GM12865 (cell line): ENCODE results near the gene QSOX2.

Source experiments
- DNase-seq: peaks from one replicate; pipeline ENCODE4 v3.0.0; 2010; ENCODE audit warnings: low read depth
- H3K4me3 ChIP-seq: 2 replicates; pipeline ENCODE4 v1.5.1; 2011; ENCODE audit warnings: mild to moderate bottlenecking, low read depth, low read length, control low read depth
- TF ChIP-seq, protein P1 (sequence below): IDR thresholded peaks from 2 replicates; pipeline ENCODE4 v1.5.1; 2011; ENCODE audit warnings: low read length, control low read depth, low read depth, inconsistent platforms; ENCODE audit not compliant: insufficient read depth; ENCODE audit errors: missing control alignments

The QSOX2 gene

DNA sequence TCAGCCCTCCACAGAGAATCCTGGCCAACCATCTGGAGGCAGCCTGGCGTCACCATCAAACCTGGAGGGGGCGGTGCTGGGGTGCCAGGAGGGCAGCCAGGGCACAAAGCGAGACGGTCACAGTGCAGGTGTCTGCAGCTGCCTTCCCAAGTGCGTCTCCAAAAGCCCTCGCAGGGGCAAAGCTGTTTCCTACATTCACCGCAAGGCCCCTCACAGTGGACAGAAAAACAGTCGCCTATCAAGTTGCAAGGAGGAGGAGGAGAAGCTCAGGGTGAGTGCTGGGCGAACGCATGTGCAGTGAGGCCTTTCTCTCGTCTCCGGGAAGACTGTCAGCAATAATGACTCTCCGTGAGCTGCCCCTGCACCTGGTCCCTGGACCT lies 22.7 kb downstream of the QSOX2 start:
- H3K4me3 ChIP-seq = no peak overlapping the region
- no peak for DNase-seq
- TF ChIP-seq, protein P1, sequence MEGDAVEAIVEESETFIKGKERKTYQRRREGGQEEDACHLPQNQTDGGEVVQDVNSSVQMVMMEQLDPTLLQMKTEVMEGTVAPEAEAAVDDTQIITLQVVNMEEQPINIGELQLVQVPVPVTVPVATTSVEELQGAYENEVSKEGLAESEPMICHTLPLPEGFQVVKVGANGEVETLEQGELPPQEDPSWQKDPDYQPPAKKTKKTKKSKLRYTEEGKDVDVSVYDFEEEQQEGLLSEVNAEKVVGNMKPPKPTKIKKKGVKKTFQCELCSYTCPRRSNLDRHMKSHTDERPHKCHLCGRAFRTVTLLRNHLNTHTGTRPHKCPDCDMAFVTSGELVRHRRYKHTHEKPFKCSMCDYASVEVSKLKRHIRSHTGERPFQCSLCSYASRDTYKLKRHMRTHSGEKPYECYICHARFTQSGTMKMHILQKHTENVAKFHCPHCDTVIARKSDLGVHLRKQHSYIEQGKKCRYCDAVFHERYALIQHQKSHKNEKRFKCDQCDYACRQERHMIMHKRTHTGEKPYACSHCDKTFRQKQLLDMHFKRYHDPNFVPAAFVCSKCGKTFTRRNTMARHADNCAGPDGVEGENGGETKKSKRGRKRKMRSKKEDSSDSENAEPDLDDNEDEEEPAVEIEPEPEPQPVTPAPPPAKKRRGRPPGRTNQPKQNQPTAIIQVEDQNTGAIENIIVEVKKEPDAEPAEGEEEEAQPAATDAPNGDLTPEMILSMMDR = no peak

DNA sequence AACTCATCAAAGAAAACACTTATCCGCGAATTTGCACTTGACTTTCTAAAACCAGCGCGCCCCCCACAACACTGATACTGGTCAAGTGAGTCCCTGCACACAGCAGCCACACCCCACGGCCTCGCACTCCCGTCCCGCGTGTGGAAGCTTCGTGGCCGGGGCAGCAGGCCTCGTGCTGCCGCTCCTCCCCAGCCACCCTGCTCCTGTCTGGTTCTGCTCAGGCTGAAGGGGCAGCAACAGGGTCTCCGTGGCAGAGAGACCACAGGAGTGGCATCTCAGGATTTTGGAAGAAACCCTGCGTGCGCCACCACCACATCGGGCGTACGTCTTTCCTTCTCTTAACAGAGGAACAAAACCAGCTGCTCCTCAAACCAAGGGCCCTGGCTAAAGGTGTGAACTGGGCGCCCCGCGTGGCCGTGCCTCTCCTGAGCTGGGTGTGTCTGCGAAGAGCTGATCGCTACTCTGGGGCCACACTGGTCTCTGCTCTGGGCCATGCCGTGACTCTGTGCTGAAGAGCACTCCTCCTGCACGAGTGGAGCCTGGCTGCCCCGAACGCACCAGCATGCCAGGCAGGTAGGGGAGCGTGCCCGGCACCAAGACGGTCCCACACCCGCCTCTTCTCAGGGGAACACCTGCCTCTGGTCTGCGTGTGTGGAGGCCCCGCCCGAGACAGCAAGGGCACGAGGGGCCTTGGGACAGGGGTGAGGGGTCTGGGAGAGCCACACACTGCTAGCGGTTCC lies 23.3 kb downstream of the QSOX2 start:
- DNase-seq = no peak
- TF ChIP-seq, protein P1 = no peak
- H3K4me3 ChIP-seq = no peak overlapping the region

DNA sequence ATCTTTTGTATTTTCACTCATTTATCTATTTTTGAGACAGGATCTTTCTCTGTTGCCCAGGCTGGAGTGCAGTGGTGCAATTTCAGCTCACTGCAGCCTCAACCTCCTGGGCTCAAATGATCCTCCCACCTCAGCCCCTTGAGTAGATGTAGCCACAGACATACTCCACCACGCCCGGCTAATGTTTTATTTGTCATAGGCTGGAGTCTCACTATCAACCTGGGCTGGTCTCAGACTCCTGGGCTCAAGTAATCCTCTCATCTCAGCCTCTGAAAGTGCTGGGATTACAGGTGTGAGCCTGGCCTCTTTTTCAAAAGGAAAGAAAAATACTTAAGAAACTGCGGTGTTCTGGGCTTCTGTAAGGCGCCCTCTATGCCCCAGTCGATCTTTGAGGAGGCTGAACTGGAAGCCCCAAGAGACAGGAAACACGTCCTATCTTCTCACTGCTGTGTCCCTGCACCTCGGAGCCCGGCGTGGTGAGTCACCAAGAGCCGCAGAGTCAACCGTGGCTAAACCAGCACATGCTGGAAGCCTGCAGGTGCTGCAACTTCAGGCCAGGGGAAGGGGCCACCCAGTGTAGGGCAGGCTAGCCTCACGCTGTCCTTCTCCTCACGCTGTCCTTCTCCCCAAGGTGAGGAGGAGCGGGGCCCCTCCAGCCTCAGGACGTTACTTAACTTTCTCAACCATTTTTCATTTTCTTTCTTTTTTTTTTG lies 25.4 kb downstream of the QSOX2 start:
- TF ChIP-seq, protein P1 = no peak
- DNase-seq = no peak
- no peak overlapping the region for H3K4me3 ChIP-seq

DNA sequence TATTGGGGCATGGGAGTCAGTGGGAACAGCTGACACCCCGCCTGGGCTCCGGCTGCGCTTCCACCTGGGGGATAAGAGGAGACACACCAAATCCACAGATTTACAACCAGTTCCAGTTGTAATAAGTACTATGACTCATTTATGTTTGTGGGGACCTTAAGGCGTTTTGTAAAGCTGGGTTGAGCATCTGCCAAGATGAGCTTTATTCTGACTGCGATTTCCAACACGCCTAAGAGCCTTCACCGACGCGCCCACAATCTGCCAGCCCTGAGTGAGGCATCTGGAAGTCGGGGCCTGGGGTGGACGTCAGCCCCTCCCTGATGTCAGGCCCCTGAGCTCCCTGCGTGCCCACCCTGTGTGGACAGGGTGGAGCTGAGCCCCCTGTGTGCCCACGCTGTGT lies 26.3 kb downstream of the QSOX2 start:
- DNase-seq = no peak
- TF ChIP-seq, protein P1 = no peak

DNA sequence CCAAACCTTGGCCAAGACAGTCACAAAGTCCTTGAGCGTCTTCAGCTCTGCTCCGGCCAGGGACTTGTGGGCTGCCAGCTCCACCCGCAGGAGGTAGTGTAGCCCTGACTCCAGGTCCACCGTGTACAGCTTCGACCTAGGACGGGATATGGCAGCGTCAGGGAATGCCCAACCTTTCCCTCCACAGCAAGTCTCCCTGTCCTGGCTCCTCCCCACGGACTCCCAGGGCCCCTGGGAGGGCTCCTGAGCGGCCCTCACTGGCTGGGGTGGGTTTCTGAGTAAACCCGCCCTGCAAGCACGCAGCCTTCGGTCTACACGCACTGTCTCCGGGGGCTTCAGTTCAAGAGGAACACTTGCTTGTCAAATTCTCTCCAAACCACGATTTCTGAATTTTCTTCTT lies 26.9 kb downstream of the QSOX2 start:
- TF ChIP-seq, protein P1 = no peak
- H3K4me3 ChIP-seq = no peak overlapping the region
- no peak for DNase-seq

More for the DNA sequence above, 26.3 kb downstream of the QSOX2 start:
- no peak overlapping the region for H3K4me3 ChIP-seq

DNA sequence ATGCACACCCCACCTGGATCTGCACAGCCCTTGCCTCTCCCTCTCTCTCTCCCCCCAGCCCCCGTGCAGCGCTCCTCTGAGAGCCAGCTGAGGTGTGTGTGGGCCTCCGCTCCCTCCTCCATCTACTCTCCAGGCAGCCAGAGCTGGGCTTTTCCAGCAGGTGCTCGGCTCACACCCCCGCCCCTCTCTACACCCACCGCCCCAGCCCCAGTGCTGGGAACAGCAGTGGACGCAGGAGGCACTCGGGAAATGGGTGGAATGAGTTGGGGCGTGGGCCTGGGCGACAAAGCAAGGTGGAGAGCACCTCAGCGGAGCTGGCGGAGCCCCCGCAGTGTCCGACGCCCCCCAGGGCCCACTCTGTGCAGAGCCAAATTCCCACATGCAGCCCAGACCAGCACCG lies 27.3 kb downstream of the QSOX2 start:
- H3K4me3 ChIP-seq = no peak overlapping the region
- TF ChIP-seq, protein P1 = no peak
- DNase-seq = no peak
